LNCaP clone FGC (cell line): ENCODE results near the gene ADARB2.

Experiments
- DNase-seq: peaks from one replicate; pipeline ENCODE4 v3.0.0-alpha.2; 2011; ENCODE audit warnings: low read depth
- H3K4me3 ChIP-seq: 2 replicates; pipeline ENCODE4 v1.5.1; 2011; ENCODE audit warnings: mild to moderate bottlenecking, low read depth, low read length, control low read depth
- CTCF ChIP-seq: IDR thresholded peaks from 2 replicates; pipeline ENCODE4 v1.5.1; 2012; ENCODE audit warnings: mild to moderate bottlenecking; ENCODE audit not compliant: control insufficient read depth, insufficient read depth; ENCODE audit errors: extremely low read depth

Gene ADARB2

DNA sequence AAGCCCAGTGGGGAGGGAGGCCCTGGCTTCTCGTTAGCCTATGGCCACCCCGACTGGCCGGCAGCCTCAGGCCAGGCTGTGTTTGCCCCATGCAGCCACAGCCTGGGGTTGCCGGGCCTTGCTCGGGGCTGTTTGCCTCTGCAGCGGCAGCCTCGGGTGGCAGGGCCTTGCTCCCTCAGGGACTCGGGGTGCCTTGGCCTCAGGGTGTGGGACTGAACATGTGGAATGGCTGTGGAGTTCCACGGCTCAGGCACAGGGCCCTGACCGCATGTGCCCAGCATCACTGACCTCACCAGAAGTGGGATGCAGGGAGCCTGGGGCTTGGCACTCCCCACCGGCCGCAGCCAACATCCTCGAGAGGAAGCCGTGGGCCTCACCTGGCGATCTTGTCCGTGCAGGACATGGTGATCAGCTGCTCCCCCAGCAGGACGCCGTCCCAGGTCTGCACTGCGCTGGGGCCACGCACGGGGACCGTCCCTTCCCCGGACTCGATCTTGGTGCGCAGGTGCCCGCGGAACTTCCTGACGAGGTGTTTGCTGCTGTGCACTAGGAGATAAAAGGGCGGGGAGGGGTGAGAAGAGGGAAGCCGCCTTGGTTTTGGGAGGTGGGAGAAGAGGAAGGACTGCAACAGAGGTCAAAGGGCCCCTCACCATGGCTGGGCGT lies 520.6 kb downstream of the ADARB2 start:
- DNase-seq, result no peak
- no peak for TF ChIP-seq CTCF
- no peak overlapping the region for H3K4me3 ChIP-seq

GRCh38 chr10:1215862-1216573 lies 521.3 kb downstream of the ADARB2 start:
- DNase-seq, result no peak
- no peak overlapping the region for H3K4me3 ChIP-seq
- TF ChIP-seq CTCF, result no peak

DNA sequence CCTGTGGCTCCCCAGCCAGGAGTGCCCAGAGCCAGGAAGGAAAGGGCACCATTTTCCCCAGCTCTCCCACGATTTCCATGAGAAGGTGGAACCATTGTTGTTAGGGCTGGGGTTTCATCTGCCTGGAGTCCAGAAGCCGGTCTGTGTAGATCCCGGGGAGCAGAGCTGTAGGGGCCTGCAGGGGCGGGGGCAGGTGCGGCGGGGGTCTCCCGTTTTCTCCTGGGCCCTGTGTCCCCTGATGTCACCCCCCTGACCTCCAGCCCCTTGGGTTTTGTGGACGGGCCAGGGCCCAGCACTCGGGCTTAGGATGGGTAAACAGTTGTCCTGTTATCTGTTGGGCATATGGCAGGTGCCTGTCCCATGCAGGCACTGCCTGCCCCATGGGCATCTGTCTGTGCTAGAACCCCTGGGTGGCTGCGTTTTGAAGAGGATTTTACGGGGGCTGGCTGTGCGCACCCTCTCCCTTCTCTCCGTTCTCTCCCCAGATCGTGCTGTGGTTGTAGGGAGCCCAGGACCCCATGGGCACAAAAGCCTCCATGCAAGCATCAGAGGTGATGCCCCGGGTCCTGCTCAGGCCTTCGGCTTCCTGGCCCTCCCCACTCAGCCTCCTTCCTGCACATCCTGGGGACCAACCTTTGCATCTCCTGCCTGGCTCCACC lies 522.3 kb downstream of the ADARB2 start:
- DNase-seq, result no peak
- TF ChIP-seq CTCF, result no peak
- H3K4me3 ChIP-seq, result no peak overlapping the region

GRCh38 chr10:1214071-1214675 lies 523.2 kb downstream of the ADARB2 start:
- H3K4me3 ChIP-seq, result no peak overlapping the region
- TF ChIP-seq CTCF, result no peak
- no peak for DNase-seq

DNA sequence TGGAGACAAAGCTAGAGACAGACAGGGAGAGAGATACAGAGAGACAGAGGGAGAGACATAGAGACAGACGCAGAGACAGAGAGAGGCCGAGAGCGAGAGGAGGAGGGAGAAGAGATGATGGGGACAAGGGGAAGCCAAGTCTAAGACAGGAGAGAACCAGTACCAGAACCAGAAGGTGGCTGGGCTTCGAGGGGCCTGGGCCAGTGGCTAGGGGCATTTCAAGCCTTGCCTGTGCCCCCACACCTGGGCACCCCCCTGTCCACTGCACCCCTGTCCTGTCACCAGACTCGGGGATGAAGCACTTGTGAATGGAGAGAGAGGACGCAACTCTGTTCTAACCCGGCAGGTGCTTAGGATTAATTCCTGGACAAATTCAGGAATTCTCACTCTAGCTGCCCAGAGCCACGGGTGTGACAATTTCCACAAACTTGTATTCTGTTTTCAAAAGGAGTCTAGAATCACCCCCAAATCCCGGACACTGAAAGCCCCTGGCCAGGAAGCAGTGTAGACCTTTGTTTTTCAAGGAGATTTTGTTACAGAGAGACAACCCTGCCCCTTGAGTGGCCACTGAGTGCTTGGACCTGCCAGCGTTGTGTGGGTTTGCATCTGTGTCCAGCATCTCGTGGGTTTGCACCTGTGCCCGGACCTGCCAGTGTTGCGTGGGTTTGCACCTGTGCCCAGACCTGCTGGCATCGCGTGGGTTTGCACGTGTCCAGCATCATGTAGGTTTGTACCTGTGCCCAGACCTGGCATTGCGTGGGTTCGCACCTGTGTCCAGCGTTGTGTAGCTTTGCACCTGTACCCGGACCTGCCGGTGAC lies 523.9 kb downstream of the ADARB2 start:
- TF ChIP-seq CTCF, result no peak
- H3K4me3 ChIP-seq, result no peak overlapping the region
- DNase-seq, result no peak

DNA sequence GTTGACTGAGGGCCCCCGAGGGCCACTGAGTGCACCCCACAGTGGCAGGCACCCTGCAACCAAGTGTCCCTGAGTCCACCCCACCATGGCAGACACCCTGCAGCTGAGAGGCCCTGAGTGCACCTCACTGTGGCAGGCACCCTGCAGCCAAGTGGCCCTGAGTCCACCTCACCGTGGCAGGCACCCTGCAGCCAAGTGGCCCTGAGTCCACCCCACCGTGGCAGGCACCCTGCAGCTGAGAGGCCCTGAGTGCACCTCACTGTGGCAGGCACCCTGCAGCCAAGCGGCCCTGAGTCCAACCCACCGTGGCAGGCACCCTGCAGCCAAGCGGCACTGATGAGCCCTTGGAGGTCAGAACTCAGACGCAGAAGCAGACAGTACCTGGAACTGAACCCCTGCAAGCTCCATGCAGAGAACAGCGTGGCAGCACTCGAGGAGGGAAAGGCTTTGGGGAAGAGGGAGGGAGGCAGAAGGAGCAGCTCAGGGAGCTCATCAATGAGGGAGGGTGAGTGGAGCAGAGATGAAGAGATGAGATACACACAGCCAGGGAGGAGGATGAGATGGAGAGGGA lies 524.7 kb downstream of the ADARB2 start:
- TF ChIP-seq CTCF, result no peak
- DNase-seq, result no peak
- H3K4me3 ChIP-seq, result no peak overlapping the region
